Measurements from ENCODE around the gene PPP2R5C.

PPP2R5C gene

DNA sequence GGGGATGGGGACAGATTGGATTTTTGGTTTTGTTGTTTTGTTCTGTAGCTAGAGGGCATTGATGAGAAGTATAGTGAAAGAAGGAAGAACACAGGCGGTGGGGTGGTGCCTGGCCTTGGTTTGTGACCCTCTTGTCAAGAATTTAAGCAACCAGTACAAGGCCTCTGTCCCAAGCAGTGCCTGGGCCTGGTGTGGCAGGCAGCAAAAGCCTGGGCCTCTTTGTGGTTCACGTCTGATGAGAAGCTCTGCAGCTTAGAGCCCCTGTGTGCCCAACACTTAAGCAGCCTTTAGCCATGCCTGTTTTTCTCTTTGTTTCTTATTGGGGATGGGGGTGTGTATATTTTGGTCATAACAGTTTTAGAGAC is 98.0 kb downstream of the PPP2R5C start:
- no peak for DNase-seq (ENCODE audit: low read depth in 2 of 2)
- TF ChIP-seq, protein P1, sequence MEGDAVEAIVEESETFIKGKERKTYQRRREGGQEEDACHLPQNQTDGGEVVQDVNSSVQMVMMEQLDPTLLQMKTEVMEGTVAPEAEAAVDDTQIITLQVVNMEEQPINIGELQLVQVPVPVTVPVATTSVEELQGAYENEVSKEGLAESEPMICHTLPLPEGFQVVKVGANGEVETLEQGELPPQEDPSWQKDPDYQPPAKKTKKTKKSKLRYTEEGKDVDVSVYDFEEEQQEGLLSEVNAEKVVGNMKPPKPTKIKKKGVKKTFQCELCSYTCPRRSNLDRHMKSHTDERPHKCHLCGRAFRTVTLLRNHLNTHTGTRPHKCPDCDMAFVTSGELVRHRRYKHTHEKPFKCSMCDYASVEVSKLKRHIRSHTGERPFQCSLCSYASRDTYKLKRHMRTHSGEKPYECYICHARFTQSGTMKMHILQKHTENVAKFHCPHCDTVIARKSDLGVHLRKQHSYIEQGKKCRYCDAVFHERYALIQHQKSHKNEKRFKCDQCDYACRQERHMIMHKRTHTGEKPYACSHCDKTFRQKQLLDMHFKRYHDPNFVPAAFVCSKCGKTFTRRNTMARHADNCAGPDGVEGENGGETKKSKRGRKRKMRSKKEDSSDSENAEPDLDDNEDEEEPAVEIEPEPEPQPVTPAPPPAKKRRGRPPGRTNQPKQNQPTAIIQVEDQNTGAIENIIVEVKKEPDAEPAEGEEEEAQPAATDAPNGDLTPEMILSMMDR (IDR thresholded peaks at IDR 0.05; ENCODE audit: low read depth, low read length): no peak
- H3K4me3 ChIP-seq (replicated peaks in 1 of 2; ENCODE audit: low read depth in 2 of 2, low read length in 2 of 2): no peak overlapping the region

DNA sequence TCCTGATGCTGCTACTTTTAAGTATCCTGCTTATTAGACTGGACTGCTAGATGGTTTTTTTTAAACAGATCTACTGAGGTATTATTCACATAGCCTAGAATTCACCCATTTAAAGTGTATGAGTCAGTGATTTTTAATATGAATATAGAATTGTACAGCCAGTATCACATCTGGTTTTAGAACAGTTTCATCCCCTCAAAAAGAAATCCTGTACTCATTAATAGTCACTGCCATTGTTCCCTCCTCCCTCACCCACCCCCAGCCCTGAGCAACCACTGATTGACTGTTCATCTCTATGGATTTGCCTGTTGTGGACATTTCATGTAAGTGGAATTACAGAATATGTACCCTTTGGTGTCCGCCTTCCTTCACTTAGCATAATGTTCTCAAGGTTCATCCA is 98.4 kb downstream of the PPP2R5C start:
- DNase-seq (ENCODE audit: low read depth in 2 of 2): no peak
- TF ChIP-seq, protein P1 (IDR thresholded peaks at IDR 0.05; ENCODE audit: low read depth, low read length): no peak
- no peak overlapping the region for H3K4me3 ChIP-seq (replicated peaks in 1 of 2; ENCODE audit: low read depth in 2 of 2, low read length in 2 of 2)

DNA sequence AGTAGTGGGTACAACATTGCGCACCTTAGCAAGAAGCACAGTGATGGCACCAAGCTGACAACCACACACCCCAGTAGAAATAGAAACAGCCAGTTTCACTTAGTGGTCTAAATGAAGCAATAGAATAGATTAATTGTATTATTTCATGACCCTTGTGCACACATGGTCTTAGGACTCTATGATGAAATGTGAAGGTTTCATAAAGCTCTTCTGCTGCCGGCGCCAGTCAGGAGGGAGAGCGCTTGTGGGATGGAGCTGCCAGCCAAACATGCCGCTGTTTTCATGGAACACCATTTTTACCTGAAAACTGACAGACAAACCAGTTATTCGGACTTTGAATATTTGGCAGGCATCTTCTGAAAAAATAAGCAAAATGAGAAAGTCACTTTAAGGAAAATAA is 100.0 kb downstream of the PPP2R5C start:
- no peak for DNase-seq (ENCODE audit: low read depth in 2 of 2)
- no peak overlapping the region for H3K4me3 ChIP-seq (replicated peaks in 1 of 2; ENCODE audit: low read depth in 2 of 2, low read length in 2 of 2)
- TF ChIP-seq, protein P1 (IDR thresholded peaks at IDR 0.05; ENCODE audit: low read depth, low read length): no peak

DNA sequence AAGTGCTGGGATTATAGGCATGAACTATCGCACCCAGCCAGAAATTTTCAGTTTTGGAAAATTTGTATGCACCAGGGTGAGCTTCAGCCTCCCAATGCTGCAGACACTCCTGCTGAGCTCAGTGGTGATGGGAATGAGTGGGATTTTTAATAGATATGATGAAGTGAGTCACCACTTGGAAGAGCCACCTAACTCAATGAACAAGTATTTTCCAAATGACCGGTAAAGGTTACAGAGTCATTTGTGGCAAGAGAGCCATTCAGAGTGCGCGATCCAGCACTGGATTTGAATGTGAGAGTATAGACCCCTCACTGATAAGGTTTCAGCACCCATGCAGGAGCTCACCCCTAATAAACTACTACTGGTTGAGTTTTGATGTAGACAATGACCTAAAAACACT is 100.7 kb downstream of the PPP2R5C start:
- TF ChIP-seq, protein P1 (IDR thresholded peaks at IDR 0.05; ENCODE audit: low read depth, low read length): no peak
- DNase-seq (ENCODE audit: low read depth in 2 of 2): peak; percentile 20 to 37
- H3K4me3 ChIP-seq (replicated peaks in 1 of 2; ENCODE audit: low read depth in 2 of 2, low read length in 2 of 2): no peak overlapping the region

DNA sequence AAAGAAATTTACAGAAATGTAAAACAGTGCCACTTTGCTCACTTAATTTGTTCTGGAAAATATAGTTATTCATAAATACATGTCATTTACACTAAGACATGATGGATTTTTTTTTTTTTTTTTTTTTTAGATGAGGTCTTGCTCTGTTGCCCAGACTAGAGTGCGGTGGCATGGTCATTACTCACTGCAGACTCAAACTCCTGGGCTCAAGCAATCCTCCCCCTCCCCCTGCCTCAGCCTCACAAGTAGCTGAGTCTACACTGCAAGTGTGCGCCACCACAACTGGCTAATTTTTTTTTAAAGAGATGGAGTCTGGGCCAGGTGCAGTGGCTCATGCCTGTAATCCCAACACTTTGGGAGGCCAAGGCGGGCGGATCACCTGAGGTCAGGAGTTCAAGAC is 101.2 kb downstream of the PPP2R5C start:
- no peak overlapping the region for H3K4me3 ChIP-seq (replicated peaks in 1 of 2; ENCODE audit: low read depth in 2 of 2, low read length in 2 of 2)
- no peak for DNase-seq (ENCODE audit: low read depth in 2 of 2)
- TF ChIP-seq, protein P1 (IDR thresholded peaks at IDR 0.05; ENCODE audit: low read depth, low read length): no peak

DNA sequence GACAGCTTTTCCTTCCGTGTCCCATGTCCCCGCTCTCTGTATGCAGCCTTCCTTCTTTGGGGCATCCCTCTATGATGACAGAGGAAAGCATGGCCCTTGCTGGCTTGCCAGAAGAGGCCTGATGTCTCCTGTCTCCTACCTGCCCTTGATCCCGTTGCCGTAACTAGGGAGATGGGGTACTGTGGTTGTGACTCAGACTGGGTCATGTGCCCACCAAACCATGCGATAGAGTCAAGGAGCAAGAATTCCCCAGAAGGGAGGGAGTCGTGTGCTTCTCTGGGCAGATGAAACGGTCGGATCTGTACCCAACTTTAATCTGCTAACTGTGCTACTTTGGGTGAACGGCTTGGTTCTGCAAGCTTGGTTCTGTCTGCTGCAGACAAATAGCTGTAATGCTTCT is 103.8 kb downstream of the PPP2R5C start:
- no peak for DNase-seq (ENCODE audit: low read depth in 2 of 2)
- H3K4me3 ChIP-seq (replicated peaks in 1 of 2; ENCODE audit: low read depth in 2 of 2, low read length in 2 of 2): no peak overlapping the region
- TF ChIP-seq, protein P1 (IDR thresholded peaks at IDR 0.05; ENCODE audit: low read depth, low read length): no peak

DNA sequence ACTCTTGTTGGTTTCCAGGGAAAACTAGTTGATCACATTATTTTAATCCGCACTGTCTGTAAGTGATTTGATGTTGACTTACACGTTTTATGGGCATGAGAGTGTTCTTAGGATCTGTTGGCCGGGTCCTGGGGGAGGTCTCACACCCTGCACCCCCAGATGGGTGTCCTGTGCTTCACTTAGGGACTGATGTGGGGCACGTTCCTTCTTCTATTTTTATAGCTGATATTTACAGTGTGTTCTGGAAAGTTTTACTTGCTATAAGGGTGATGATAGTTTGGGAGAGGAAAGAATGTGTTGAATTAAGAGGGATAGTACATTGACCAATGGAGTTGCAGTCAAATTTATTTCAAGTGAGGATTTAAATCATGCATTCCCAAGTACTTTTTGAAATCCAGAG is 106.3 kb downstream of the PPP2R5C start:
- DNase-seq (ENCODE audit: low read depth in 2 of 2): no peak
- TF ChIP-seq, protein P1 (IDR thresholded peaks at IDR 0.05; ENCODE audit: low read depth, low read length): no peak
- no peak overlapping the region for H3K4me3 ChIP-seq (replicated peaks in 1 of 2; ENCODE audit: low read depth in 2 of 2, low read length in 2 of 2)

Measured in cardiac fibroblast (primary cell).